ENCODE results near the gene DCAF15. TPM values are rescaled to one million over a fixed set of nuclear protein-coding genes. Genes with fewer than 3 reads are reported as not detected.

The DCAF15 gene
- total RNA-seq, 2 experiments from 2014 or later, result 67.7 to 70.6 TPM

DNA sequence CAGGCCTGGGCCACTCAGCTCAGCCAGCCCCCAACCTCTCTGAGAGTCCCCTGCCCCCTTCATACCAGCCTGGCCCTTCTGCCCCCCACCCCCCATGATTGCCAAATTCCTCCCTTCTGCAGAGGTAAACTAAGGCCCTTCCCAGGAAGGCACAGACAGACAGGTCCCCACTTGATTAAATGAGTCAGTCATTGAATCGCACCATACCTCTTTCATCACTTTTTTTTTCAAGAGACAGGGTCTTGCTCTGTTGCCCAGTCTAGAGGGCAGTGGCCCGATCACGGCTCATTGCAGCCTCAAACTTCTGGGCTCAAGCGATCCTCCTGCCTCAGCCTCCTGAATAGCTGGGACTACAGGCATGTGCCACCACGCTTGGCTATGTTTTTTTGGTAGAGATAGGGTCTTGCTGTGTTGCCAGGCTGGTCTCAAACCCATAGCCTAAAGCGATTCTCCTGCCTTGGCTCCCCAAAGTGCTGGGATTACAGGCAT is 20.1 kb upstream of the DCAF15 start:
- intact Hi-C loops (cut with micrococcal nuclease), result no loop called here
- Mint-ChIP-seq H3K27me3 (ENCODE audit: low read depth) (no peaks in the 10 kb centered on the region), H3K9me3 (no peaks in the 10 kb centered on the region), H3K4me3 (no peak overlapping the region), H3K27ac (peak overlapping the region; percentile 24), H3K36me3 (ENCODE audit: low read depth) (peaks cover 5% of the 10 kb centered on the region), H3K4me1 (ENCODE audit: low read depth) (no peaks in the 10 kb centered on the region)
- CTCF ChIA-PET, result interaction anchor here (1.2 kb wide), 1 partner anchor 127 kb away, joined by 3 read pairs; no protein-coding TSS in a partner anchor
- no peak for DNase-seq

DNA sequence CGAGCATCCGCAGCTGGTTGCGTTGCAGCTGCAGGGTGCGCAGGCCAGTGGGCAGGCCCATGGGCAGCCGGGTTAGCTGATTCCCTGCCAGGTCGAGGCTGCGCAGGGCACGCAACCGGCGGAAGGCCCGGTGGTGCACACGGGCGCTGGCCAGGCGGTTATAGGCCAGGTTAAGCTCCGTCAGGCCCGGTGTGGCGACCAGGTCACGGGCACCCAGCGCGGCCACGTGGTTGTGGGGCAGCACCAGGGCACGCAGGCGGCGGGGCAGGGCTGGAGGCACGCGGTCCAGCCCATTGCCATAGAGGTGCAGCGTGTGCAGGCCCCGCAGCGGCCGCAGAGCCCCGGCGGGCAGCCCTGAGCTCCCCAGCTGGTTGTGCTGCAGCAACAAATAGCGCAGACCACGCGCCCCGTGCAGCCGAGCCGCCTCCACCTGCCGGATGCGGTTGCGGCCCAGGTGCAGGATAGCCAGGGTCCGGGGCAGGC is 19.4 kb upstream of the DCAF15 start:
- H3K4me3 Mint-ChIP-seq, result no peak overlapping the region
- DNase-seq, result no peak
- intact Hi-C loops (cut with micrococcal nuclease), result no loop called here
- peaks cover 2% of the 10 kb centered on the region for H3K27me3 Mint-ChIP-seq (ENCODE audit: low read depth)
- peaks cover 4% of the 10 kb centered on the region for H3K36me3 Mint-ChIP-seq (ENCODE audit: low read depth)
- CTCF ChIA-PET, result interaction anchor here (1.0 to 1.2 kb wide), 2 partner anchors 97 to 127 kb away, joined by 3 read pairs; no protein-coding TSS in a partner anchor
- H3K4me1 Mint-ChIP-seq (ENCODE audit: low read depth), result no peaks in the 10 kb centered on the region
- H3K27ac Mint-ChIP-seq, result no peak overlapping the region
- H3K9me3 Mint-ChIP-seq, result no peaks in the 10 kb centered on the region

DNA sequence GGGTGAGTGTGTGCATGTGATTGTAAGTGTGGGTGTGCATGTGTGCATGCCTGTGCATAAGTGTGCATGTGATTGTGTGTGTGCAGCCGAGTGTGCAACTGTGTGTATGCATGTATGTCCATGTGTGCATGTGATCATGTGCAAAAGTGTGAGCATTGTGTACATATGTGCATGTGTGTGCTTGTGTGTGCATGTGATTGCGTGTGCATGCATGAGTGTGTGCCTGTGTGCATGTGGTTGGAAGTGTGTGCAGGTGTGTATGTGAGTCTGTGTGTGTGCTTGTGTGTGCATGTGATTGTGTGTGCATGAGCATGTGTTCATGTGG is 17.6 kb upstream of the DCAF15 start:
- intact Hi-C loops (cut with micrococcal nuclease), result no loop called here
- H3K36me3 Mint-ChIP-seq (ENCODE audit: low read depth), result no peaks in the 10 kb centered on the region
- DNase-seq, result no peak
- H3K27ac Mint-ChIP-seq, result no peak overlapping the region
- H3K4me3 Mint-ChIP-seq, result no peak overlapping the region
- CTCF ChIA-PET, result no interaction called here
- peaks cover 2% of the 10 kb centered on the region for H3K27me3 Mint-ChIP-seq (ENCODE audit: low read depth)
- no peaks in the 10 kb centered on the region for H3K9me3 Mint-ChIP-seq
- H3K4me1 Mint-ChIP-seq (ENCODE audit: low read depth), result no peaks in the 10 kb centered on the region

DNA sequence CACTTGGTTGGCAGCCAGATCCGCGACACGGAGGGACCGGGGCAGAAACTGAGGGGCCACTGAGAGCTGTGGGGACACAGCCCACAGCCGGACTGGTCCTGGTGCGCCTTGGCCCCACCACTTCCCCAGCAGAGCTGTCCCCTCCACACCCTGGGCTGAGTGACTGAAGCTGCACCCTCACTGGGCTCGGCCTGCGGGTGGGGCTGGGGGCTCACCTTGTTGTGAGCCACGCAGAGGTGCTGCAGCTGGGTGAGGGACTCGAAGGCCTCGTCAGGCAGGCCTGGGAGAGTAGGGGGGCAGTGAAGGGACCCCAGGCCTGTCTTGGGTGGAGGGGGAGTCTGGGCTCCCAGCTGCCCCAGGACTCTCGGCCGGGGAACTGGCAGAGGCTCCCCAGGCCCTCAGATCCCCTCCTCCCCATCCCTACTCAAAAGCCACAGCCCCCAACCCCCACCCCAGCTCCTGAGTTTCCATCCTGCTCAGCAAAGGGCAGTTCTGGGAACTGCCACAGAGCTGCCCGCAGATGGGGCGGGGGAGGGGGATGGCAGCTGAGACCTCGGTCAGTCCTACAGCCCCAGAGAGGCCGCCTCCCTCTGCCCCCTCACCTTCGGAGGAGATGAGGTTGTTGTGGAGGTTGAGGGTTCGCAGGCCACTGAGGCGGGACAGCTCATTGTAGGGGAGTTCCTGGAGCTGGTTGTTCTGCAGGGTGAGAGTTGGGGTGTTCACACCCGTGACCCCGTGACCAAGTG is 16.4 kb upstream of the DCAF15 start:
- Mint-ChIP-seq H3K36me3 (ENCODE audit: low read depth) (no peaks in the 10 kb centered on the region), H3K4me1 (ENCODE audit: low read depth) (no peaks in the 10 kb centered on the region), H3K9me3 (no peaks in the 10 kb centered on the region), H3K27ac (no peak overlapping the region), H3K27me3 (ENCODE audit: low read depth) (peaks cover 2% of the 10 kb centered on the region), H3K4me3 (no peak overlapping the region)
- intact Hi-C loops (cut with micrococcal nuclease), result no loop called here
- CTCF ChIA-PET, result interaction anchor here (0.5 to 1.1 kb wide), 4 partner anchors 19 to 508 kb away, joined by 3 read pairs; no protein-coding TSS in a partner anchor
- no peak for DNase-seq

DNA sequence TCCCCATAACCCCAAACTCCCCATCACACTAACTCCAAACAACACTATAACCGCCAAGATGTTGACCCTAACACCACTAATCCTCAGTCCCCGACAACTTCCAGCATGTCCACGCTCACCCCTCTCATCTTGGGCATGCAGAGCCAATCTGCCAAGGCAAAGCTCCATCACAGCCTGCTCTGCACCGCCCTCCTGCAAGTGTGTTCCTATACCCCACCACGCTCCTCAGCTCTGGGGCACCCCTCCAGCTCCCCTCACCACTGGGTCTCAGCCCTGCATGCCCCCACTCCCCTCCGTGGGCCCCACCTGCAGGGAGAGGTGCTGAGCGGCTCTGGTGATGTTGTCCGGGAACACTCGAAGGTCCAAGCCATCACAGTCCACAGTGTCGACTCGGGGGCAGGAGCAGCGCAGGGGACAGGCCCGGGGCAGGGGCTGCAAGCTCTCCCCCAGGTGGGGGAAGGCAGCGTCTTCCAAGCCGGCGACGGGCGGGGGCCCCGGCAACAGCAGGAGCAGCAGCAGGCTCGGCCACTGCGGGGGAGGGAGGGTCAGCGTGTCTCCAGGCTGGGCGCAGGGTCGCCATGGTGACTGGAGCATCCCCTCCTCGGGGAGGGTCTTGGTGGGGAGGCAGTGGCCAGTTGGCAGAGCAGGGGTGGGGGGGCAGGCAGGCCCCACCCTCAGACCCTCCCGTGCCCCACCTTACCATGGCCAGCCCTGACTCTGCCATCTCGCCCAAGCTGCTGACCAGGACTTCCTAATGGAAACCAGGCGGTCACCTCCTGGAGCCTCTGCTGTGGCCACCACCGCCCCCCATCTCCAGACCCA is 14.6 kb upstream of the DCAF15 start:
- peaks cover 2% of the 10 kb centered on the region for H3K27me3 Mint-ChIP-seq (ENCODE audit: low read depth)
- CTCF ChIA-PET, result no interaction called here

DNA sequence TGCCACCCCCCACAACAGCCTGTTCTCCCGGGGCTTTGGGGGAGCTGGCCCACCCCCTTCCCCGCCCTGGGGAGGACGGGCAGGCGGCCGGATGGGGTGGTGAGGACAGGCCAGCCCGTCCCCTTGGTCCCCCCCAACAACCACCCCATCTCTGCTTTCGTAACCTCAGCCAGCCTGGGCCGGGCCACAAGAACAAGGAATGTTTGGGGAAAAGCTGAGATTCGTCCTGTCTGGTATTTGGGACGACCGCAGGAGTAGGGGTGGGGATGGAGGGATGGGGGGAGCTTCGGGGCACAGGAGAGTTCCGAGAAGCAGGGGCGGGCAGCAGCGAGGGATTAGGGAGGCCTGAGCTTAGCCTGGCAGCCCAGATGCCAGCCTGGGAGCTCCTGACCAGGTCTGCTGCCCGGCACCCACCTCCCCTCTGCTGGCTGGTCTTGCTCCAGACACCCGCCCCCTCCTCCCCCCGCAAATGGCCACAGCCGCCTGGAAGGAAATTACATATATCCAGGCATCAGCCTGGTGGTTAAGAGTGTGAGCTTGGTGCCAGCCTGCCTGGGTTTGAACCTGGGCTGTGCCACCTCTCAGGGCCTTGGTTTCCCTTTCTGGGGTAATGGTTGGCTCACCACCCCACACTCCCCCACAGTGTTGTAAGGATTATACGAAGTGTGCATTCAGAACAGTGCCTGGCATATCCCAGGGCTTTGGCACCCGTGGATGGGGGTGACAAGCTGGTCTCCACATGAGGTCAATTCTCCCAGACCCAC is 13.8 kb upstream of the DCAF15 start, which contains the start of gene PODNL1:
Gene PODNL1 (minus strand): TSS at position 117 of the 764 bp plus-strand sequence. CDS start 236 bp downstream, outside the sequence.
- H3K4me3 Mint-ChIP-seq, result no peak within 1 kb of the TSS
- no peak within 1 kb of the TSS for H3K27ac Mint-ChIP-seq
- CTCF ChIA-PET, result interaction anchor here (1.2 kb wide), 1 partner anchor 121 kb away, joined by 3 read pairs; no protein-coding TSS in a partner anchor
- no peaks in the 10 kb centered on the region for H3K9me3 Mint-ChIP-seq
- peaks cover 2% of the 10 kb centered on the region for H3K27me3 Mint-ChIP-seq (ENCODE audit: low read depth)
- H3K4me1 Mint-ChIP-seq (ENCODE audit: low read depth), result no peaks in the 10 kb centered on the region
- intact Hi-C loops (cut with micrococcal nuclease), result no loop called here
- no peaks in the 10 kb centered on the region for H3K36me3 Mint-ChIP-seq (ENCODE audit: low read depth)
- DNase-seq, result no peak

More for the DNA sequence above, 14.6 kb upstream of the DCAF15 start:
- no peaks in the 10 kb centered on the region for H3K9me3 Mint-ChIP-seq
- H3K4me1 Mint-ChIP-seq (ENCODE audit: low read depth), result no peaks in the 10 kb centered on the region
- H3K4me3 Mint-ChIP-seq, result no peak overlapping the region
- intact Hi-C loops (cut with micrococcal nuclease), result no loop called here
- DNase-seq, result no peak
- H3K36me3 Mint-ChIP-seq (ENCODE audit: low read depth), result no peaks in the 10 kb centered on the region
- no peak overlapping the region for H3K27ac Mint-ChIP-seq

DNA sequence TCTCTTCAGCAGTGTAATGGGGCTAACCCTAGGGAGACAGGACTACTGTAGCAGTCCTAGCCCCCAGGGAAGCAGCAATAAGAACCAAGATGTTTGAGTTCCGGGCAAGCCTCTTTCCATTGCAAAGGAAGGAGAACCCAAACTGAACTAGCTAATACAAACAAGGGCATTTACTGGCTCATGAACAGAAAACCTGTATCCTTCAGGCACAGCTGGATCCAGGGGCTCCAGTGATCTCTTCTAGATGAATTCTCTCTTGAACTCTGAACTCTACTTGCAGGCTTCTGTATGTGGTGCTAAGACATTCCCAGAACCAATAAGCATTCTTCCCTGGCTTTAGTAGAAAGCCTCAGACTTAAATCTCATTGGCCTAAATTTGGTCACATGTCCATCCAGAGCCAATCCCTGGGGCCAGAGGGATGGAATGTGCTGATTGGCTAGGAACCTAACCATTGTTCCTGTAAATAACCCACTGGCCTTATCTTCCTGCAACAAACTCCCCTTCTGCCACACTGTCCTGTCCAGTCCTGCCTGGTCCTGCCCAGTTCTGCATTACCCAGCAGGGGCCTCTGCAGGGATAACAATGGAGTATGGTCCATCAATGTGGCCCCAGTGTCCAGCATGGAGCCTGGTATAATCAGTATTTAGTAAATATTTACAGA is 10.2 kb upstream of the DCAF15 start:
- no peak overlapping the region for H3K4me3 Mint-ChIP-seq
- H3K27me3 Mint-ChIP-seq (ENCODE audit: low read depth), result peaks cover 2% of the 10 kb centered on the region
- H3K4me1 Mint-ChIP-seq (ENCODE audit: low read depth), result no peaks in the 10 kb centered on the region
- no peaks in the 10 kb centered on the region for H3K9me3 Mint-ChIP-seq
- intact Hi-C loops (cut with micrococcal nuclease), result no loop called here
- CTCF ChIA-PET, result no interaction called here
- H3K27ac Mint-ChIP-seq, result no peak overlapping the region
- no peak for DNase-seq
- H3K36me3 Mint-ChIP-seq (ENCODE audit: low read depth), result no peaks in the 10 kb centered on the region

DNA sequence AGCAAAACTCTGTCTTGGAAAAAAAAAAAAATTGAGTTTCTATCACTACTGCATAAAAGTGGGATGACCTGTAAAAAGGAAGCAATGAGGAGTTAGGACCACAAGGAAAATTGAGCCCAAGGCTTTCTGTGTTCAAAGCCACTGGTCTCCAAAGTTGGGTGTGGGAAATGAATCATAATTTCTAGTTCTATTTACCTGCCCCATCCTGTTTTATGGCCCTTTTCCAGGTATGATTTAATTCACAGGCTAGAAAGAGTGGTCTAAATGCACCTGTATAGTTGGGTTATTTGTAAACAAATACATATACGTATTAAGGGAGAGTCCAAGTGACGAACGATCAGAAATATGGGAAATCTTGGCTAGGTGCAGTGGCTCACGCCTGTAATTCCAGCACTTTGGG is 5.9 kb upstream of the DCAF15 start:
- Mint-ChIP-seq H3K27ac (no peak overlapping the region), H3K9me3 (no peaks in the 10 kb centered on the region), H3K4me3 (no peak overlapping the region), H3K36me3 (ENCODE audit: low read depth) (no peaks in the 10 kb centered on the region), H3K27me3 (ENCODE audit: low read depth) (no peaks in the 10 kb centered on the region), H3K4me1 (ENCODE audit: low read depth) (no peaks in the 10 kb centered on the region)
- CTCF ChIA-PET, result no interaction called here
- no peak for DNase-seq
- intact Hi-C loops (cut with micrococcal nuclease), result no loop called here

DNA sequence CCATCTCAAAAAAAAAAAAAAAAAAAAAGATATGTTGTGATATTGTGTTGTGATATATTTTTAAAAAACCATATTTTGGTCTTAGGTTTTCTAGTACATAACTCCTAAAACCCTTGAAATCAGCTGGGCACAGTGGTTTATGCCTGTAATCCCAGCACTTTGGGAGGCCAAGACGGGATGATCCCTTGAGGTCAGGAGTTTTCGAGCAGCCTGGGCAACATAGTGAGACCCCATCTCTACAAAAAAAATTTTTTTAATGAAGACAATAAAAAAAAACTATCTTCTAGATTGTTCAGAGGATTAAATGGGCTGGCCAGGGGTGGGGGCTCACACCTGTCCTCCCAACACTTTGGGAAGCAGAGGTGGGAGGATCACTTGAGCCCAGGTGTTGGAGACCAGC is 1.3 kb upstream of the DCAF15 start:
- CTCF ChIA-PET, result interaction anchor here (0.6 to 1.4 kb wide), 5 partner anchors 69 to 181 kb away, joined by 3 read pairs; no protein-coding TSS in a partner anchor
- DNase-seq, result no peak
- intact Hi-C loops (cut with micrococcal nuclease), result loop anchor here (5.0 kb wide), 2 partner anchors 96 to 121 kb away; partner anchors contain the start of gene MISP3
- Mint-ChIP-seq H3K27me3 (ENCODE audit: low read depth) (no peaks in the 10 kb centered on the region), H3K4me1 (ENCODE audit: low read depth) (peaks cover 17% of the 10 kb centered on the region), H3K36me3 (ENCODE audit: low read depth) (peaks cover 4% of the 10 kb centered on the region), H3K9me3 (no peaks in the 10 kb centered on the region), H3K27ac (no peak overlapping the region), H3K4me3 (no peak overlapping the region)

DNA sequence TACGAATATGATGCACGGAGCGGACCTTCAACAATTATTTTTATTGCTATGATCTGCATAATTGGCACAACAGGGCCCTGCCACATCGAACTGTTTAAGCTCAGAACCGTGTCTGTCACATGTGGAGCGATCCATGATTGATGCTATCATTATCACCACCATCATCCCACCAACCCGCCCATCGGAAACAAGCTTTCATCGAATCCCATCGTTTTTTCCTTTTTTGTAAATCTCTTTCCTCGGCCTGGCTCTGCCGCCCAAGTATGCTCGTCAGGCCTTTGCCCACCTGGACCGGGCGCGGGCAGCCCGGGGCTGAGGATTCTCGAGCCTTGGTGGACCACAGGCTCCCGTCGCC is 533 bp upstream of the DCAF15 start:
- peaks cover 9% of the 10 kb centered on the region for H3K36me3 Mint-ChIP-seq (ENCODE audit: low read depth)
- no peaks in the 10 kb centered on the region for H3K27me3 Mint-ChIP-seq (ENCODE audit: low read depth)
- H3K4me1 Mint-ChIP-seq (ENCODE audit: low read depth), result peaks cover 17% of the 10 kb centered on the region
- CTCF ChIA-PET, result interaction anchor here (1.0 to 2.0 kb wide), 3 partner anchors 90 to 122 kb away, joined by 3 to 7 read pairs (median 3); no protein-coding TSS in a partner anchor
- H3K4me3 Mint-ChIP-seq, result peak overlapping the region; percentile 96
- DNase-seq, result no peak
- peak overlapping the region; percentile 68 for H3K27ac Mint-ChIP-seq
- intact Hi-C loops (cut with micrococcal nuclease), result loop anchor here (1.0 to 5.0 kb wide), 10 partner anchors 35 to 221 kb away; partner anchors contain the start of genes BRME1, CC2D1A, MISP3 and RFX1
- no peaks in the 10 kb centered on the region for H3K9me3 Mint-ChIP-seq

DNA sequence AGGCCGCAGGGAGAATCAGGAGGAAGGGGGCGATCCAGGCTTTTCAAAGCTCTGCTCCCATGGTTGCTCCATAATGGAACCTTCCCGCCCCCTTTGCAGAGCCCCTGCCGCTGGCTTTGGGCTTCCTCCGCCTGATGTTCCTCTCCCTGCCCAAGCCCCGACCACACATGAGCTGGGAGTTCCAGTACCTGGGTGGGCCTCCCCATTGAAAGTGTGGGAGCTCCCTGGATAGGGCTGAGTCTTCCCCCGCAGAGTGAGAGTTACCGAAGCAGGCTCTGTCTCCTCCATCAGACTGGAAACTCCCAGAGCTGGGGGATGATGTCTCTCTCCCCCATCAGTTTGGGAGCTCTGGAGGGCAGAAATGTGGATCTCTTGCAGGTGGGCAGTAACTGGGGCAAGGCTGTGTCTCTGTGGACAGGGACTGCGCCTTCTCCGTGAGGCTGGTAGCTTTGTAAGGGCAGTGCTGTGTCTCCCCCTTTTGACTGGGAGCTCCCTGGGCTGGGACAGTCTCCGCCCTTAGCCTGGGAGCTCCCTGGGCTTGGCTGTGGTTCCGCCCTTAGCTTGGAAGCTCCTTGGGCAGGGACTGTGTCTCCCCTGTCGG is 722 bp downstream of the DCAF15 start:
- Mint-ChIP-seq H3K9me3 (no peaks in the 10 kb centered on the region), H3K4me1 (ENCODE audit: low read depth) (peaks cover 17% of the 10 kb centered on the region), H3K36me3 (ENCODE audit: low read depth) (peaks cover 13% of the 10 kb centered on the region), H3K27ac (peak overlapping the region; percentile 79), H3K4me3 (peak overlapping the region; percentile 96), H3K27me3 (ENCODE audit: low read depth) (no peaks in the 10 kb centered on the region)
- intact Hi-C loops (cut with micrococcal nuclease), result loop anchor here (1.0 to 5.0 kb wide), 10 partner anchors 33 to 222 kb away; partner anchors contain the start of genes BRME1, CC2D1A, MISP3 and RFX1
- peak; percentile 31 for DNase-seq
- CTCF ChIA-PET, result interaction anchor here (0.8 to 2.0 kb wide), 6 partner anchors 28 to 121 kb away, joined by 3 to 7 read pairs (median 4); partner anchors contain the start of gene IL27RA
